Breast epithelium (tissue), 4 donors: ENCODE results near the gene AGER. TPM values are rescaled to one million over a fixed set of nuclear protein-coding genes. Genes with fewer than 3 reads are reported as not detected.
"Not testable (repeated sequence)": the region's sequence is repeated elsewhere in the genome, so short reads cannot be mapped to it uniquely, and the experiment has no call there.

Experiments
- DNase-seq, 2 donors: peaks; one replicate each; pipeline ENCODE4 v3.0.0-alpha.2; 2019; ENCODE audit warnings: low spot score in 2 of 2
- H3K27ac ChIP-seq, 2 donors: fragments of 200-600 bp; sonication (generic) in 1 of 2; one replicate each; pipeline ENCODE4 v1.5.1; 2016 to 2019; ENCODE audit warnings: mild to moderate bottlenecking in 1 of 2
- H3K27me3 ChIP-seq, 2 donors: fragments of 200-600 bp; sonication (generic) in 1 of 2; one replicate each; pipeline versions ENCODE4 v1.5.1 to v1.6.0; 2017 to 2019; ENCODE audit warnings: control low read depth in 1 of 2, mild to moderate bottlenecking in 1 of 2
- H3K36me3 ChIP-seq: fragments of 200-600 bp; one replicate; pipeline ENCODE4 v1.5.1; 2019
- H3K4me1 ChIP-seq, 2 donors: fragments of 200-600 bp; sonication (generic); one replicate each; pipeline ENCODE4 v1.5.1; 2016 to 2019; ENCODE audit warnings: control low read depth in 1 of 2
- H3K4me3 ChIP-seq, 3 donors: fragments of 200-600 bp; sonication (generic); 1 replicate in 2 of 3; 2 replicates in 1 of 3; pipeline ENCODE4 v1.5.1; 2016 to 2019; ENCODE audit warnings: mild to moderate bottlenecking in 3 of 3, moderate library complexity in 2 of 3
- H3K9me3 ChIP-seq, 2 donors: fragments of 200-600 bp; sonication (generic) in 1 of 2; one replicate each; pipeline ENCODE4 v1.5.1; 2016 to 2019; ENCODE audit warnings: control low read depth in 1 of 2
- CTCF ChIP-seq, 3 donors: fragments of 450-650 bp; IDR thresholded peaks; one replicate each; pipeline ENCODE4 v1.5.1; 2016 to 2017; ENCODE audit warnings: antibody characterized with exemption in 3 of 3, mild to moderate bottlenecking in 3 of 3, moderate library complexity in 3 of 3
- POLR2A ChIP-seq: fragments of 450-650 bp; IDR thresholded peaks from one replicate; pipeline ENCODE4 v1.6.1; 2016; ENCODE audit warnings: antibody characterized with exemption, mild to moderate bottlenecking, moderate library complexity
- POLR2AphosphoS5 ChIP-seq, 3 donors: sonication (generic); formaldehyde crosslinking; IDR thresholded peaks; one replicate each; pipeline ENCODE4 v1.6.1; 2017; ENCODE audit warnings: antibody characterized with exemption in 3 of 3
- intact Hi-C: fragments of 100-400 bp; cut with DNase I; formaldehyde crosslinking; loops from one replicate; pipeline ENCODE4 v1.15.1; 2023; ENCODE audit warnings: low total_unique reads
- total RNA-seq, 3 donors: library from RNA; depleted of rRNA; stranded (reverse); fragments of >200 nt; gene quantifications; one replicate each; pipeline ENCODE4 v1.1.0, GENCODE V29; 2016

The AGER gene
- total RNA-seq, 3 donors from 2014 or later = 1.3 to 2.6 (median 1.8) TPM

- DNase-seq = no peak
- intact Hi-C loops = no loop called here
- no peaks in the 10 kb centered on the region for H3K4me1 ChIP-seq
- no peak overlapping the region for H3K27ac ChIP-seq
- TF ChIP-seq POLR2AphosphoS5 (IDR thresholded peaks at IDR 0.05) (no peak), POLR2A (no peak), CTCF (IDR thresholded peaks at IDR 0.05) (no peak)
- H3K27me3 ChIP-seq = no peaks in the 10 kb centered on the region
- H3K9me3 ChIP-seq = no peaks in the 10 kb centered on the region
- peak overlapping the region in 2 of 3 donors; percentile 26 to 33 for H3K4me3 ChIP-seq
- H3K36me3 ChIP-seq = no peaks in the 10 kb centered on the region
Measured at GRCh38 chr6:32149092-32149755, 34.8 kb downstream of the AGER start.

- H3K9me3 ChIP-seq = no peaks in the 10 kb centered on the region
Measured at GRCh38 chr6:32148289-32149091, 35.6 kb downstream of the AGER start.

GRCh38 chr6:32147401-32148132, 36.5 kb downstream of the AGER start:
- H3K36me3 ChIP-seq = no peaks in the 10 kb centered on the region
- no peak for DNase-seq
- no peaks in the 10 kb centered on the region for H3K27me3 ChIP-seq
- H3K4me1 ChIP-seq = no peaks in the 10 kb centered on the region
- H3K4me3 ChIP-seq = no peak overlapping the region
- H3K9me3 ChIP-seq = no peaks in the 10 kb centered on the region
- intact Hi-C loops = no loop called here
- no peak for TF ChIP-seq POLR2AphosphoS5 (IDR thresholded peaks at IDR 0.05)
- TF ChIP-seq CTCF (IDR thresholded peaks at IDR 0.05) = no peak
- TF ChIP-seq POLR2A = no peak
- no peak overlapping the region for H3K27ac ChIP-seq

More at GRCh38 chr6:32148289-32149091, 35.6 kb downstream of the AGER start:
- H3K27ac ChIP-seq = no peak overlapping the region
- H3K4me1 ChIP-seq = no peaks in the 10 kb centered on the region
- H3K4me3 ChIP-seq = peak overlapping the region in 2 of 3 donors; percentile 26 to 33
- H3K36me3 ChIP-seq = no peaks in the 10 kb centered on the region
- TF ChIP-seq CTCF (IDR thresholded peaks at IDR 0.05) (no peak), POLR2A (no peak), POLR2AphosphoS5 (IDR thresholded peaks at IDR 0.05) (no peak)
- DNase-seq = no peak
- H3K27me3 ChIP-seq = no peaks in the 10 kb centered on the region
- intact Hi-C loops = no loop called here

GRCh38 chr6:32146687-32147086, 37.4 kb downstream of the AGER start:
- Histone ChIP-seq H3K36me3 (no peaks in the 10 kb centered on the region), H3K4me3 (no peak overlapping the region), H3K27me3 (no peaks in the 10 kb centered on the region), H3K4me1 (no peaks in the 10 kb centered on the region), H3K9me3 (no peaks in the 10 kb centered on the region), H3K27ac (no peak overlapping the region)
- intact Hi-C loops = no loop called here
- no peak for DNase-seq
- no peak for TF ChIP-seq CTCF (IDR thresholded peaks at IDR 0.05)
- no peak for TF ChIP-seq POLR2A
- TF ChIP-seq POLR2AphosphoS5 (IDR thresholded peaks at IDR 0.05) = no peak

GRCh38 chr6:32146287-32146686, 37.8 kb downstream of the AGER start:
- Histone ChIP-seq H3K4me3 (no peak overlapping the region), H3K9me3 (no peaks in the 10 kb centered on the region), H3K27me3 (no peaks in the 10 kb centered on the region), H3K27ac (no peak overlapping the region), H3K4me1 (no peaks in the 10 kb centered on the region), H3K36me3 (no peaks in the 10 kb centered on the region)
- TF ChIP-seq POLR2A = no peak
- no peak for TF ChIP-seq CTCF (IDR thresholded peaks at IDR 0.05)
- no peak for TF ChIP-seq POLR2AphosphoS5 (IDR thresholded peaks at IDR 0.05)
- intact Hi-C loops = no loop called here
- DNase-seq = no peak

- H3K36me3 ChIP-seq, H3K4me3 ChIP-seq, H3K27me3 ChIP-seq, H3K9me3 ChIP-seq, intact Hi-C loops, H3K4me1 ChIP-seq, DNase-seq, H3K27ac ChIP-seq: not testable (repeated sequence)
Measured at GRCh38 chr6:32144238-32144637, 39.8 kb downstream of the AGER start.
